OCI-LY1 (cell line): ENCODE measurements around the gene CD79A.

Source experiments
- CTCF ChIP-seq: fragments of 200-600 bp; sonication (generic), shearing (Covaris generic); IDR thresholded peaks from 2 replicates; pipeline ENCODE4 v1.5.1; 2017; ENCODE audit warnings: mild to moderate bottlenecking, antibody characterized with exemption, low read length, moderate library complexity, mixed read lengths
- EZH2 ChIP-seq: fragments of 200-600 bp; sonication (generic), shearing (Covaris generic); IDR thresholded peaks from 2 replicates; pipeline ENCODE4 v1.8.0; 2017; ENCODE audit warnings: borderline replicate concordance, mixed run types, mild to moderate bottlenecking, antibody characterized with exemption, low read length, moderate library complexity, mixed read lengths

GRCh38 chr19:41897181-41897580 is 20.1 kb downstream of the CD79A start:
- no peak for TF ChIP-seq CTCF
- no peak for TF ChIP-seq EZH2
